Keratinocyte (primary cell): ENCODE measurements around the gene CENPP. TPM values are rescaled to one million over a fixed set of nuclear protein-coding genes. Genes with fewer than 3 reads are reported as not detected.

ENCODE experiments used
- DNase-seq: peaks from one replicate; pipeline ENCODE4 v3.0.0-alpha.2; 2011; ENCODE audit warnings: low read depth, missing footprints, low spot score
- FAIRE-seq: peaks from 2 replicates; lab custom pipeline; 2011; peaks lifted over from hg19 to GRCh38; lab: Jason Lieb, UNC
- H2AFZ ChIP-seq: 2 replicates; pipeline ENCODE4 v1.6.0; 2012; ENCODE audit warnings: low read length, control low read depth, inconsistent platforms; ENCODE audit not compliant: control insufficient read depth
- H3K27ac ChIP-seq: 2 replicates; pipeline ENCODE4 v1.5.1; 2011; ENCODE audit warnings: low read length; ENCODE audit not compliant: control insufficient read depth, insufficient read depth
- H3K27me3 ChIP-seq: 3 replicates; pipeline ENCODE4 v1.6.0; 2011; ENCODE audit warnings: low read length; ENCODE audit not compliant: control insufficient read depth, insufficient read depth; ENCODE audit errors: extremely low read depth
- H3K36me3 ChIP-seq, 2 experiments: 2 replicates in 1 of 2; 3 replicates in 1 of 2; pipeline ENCODE4 v1.5.1; 2011; ENCODE audit warnings: low read length in 2 of 2, mild to moderate bottlenecking in 1 of 2; ENCODE audit not compliant: control insufficient read depth in 2 of 2, insufficient read depth in 2 of 2; ENCODE audit errors: extremely low read depth in 1 of 2
- H3K4me1 ChIP-seq: 3 replicates; pipeline ENCODE4 v1.5.1; 2011; ENCODE audit warnings: low read length; ENCODE audit not compliant: control insufficient read depth, insufficient read depth; ENCODE audit errors: extremely low read depth
- H3K4me2 ChIP-seq: 3 replicates; pipeline ENCODE4 v1.6.0; 2011; ENCODE audit warnings: low read depth, low read length; ENCODE audit not compliant: control insufficient read depth, insufficient read depth; ENCODE audit errors: extremely low read depth
- H3K4me3 ChIP-seq, 3 experiments: fragments of 200-600 bp in 1 of 3; sonication (generic) in 1 of 3; 2 replicates in 2 of 3; 3 replicates in 1 of 3; pipeline ENCODE4 v1.5.1; 2011 to 2016; ENCODE audit warnings: low read length in 3 of 3, mild to moderate bottlenecking in 3 of 3, control low read depth in 2 of 3, inconsistent platforms in 1 of 3, low read depth in 1 of 3, mixed read lengths in 1 of 3, mixed run types in 1 of 3, moderate library complexity in 1 of 3; ENCODE audit not compliant: control insufficient read depth in 2 of 3, insufficient read depth in 2 of 3; ENCODE audit errors: extremely low read depth in 1 of 3
- H3K79me2 ChIP-seq: 2 replicates; pipeline ENCODE4 v1.6.0; 2012; ENCODE audit warnings: low read length; ENCODE audit not compliant: control insufficient read depth, insufficient read depth
- H3K9ac ChIP-seq: 3 replicates; pipeline ENCODE4 v1.6.0; 2011; ENCODE audit warnings: low read length; ENCODE audit not compliant: control insufficient read depth, insufficient read depth; ENCODE audit errors: extremely low read depth
- H3K9me1 ChIP-seq: 3 replicates; pipeline ENCODE4 v1.6.0; 2011; ENCODE audit warnings: low read length; ENCODE audit not compliant: control insufficient read depth, insufficient read depth; ENCODE audit errors: extremely low read depth
- H3K9me3 ChIP-seq: 2 replicates; pipeline ENCODE4 v1.5.1; 2012; ENCODE audit warnings: low read depth, low read length; ENCODE audit not compliant: control insufficient read depth
- H4K20me1 ChIP-seq: 3 replicates; pipeline ENCODE4 v1.6.0; 2011; ENCODE audit warnings: low read length; ENCODE audit not compliant: control insufficient read depth, insufficient read depth; ENCODE audit errors: extremely low read depth
- CTCF ChIP-seq, 3 experiments: IDR thresholded peaks in 1 of 3; conservative IDR thresholded peaks in 1 of 3; optimal IDR thresholded peaks in 1 of 3; 2 replicates in 2 of 3; 3 replicates in 1 of 3; pipeline versions ENCODE3 to v1.5.1; 2011; ENCODE audit warnings: low read length in 3 of 3, mild to moderate bottlenecking in 3 of 3, moderate library complexity in 2 of 3, control low read depth in 1 of 3, inconsistent platforms in 1 of 3; ENCODE audit not compliant: insufficient read depth in 2 of 3; ENCODE audit errors: extremely low read depth in 1 of 3
- EZH2 ChIP-seq: IDR thresholded peaks from one replicate; pipeline ENCODE4 v1.6.1; 2012; ENCODE audit warnings: inconsistent platforms, mild to moderate bottlenecking, low read length, moderate library complexity
- dilution Hi-C: fragments of 300-500 bp; cut with MboI; formaldehyde crosslinking; loops from one replicate; pipeline ENCODE4 v1.7.0; 2020; ENCODE audit warnings: low sequenced_read_pairs; ENCODE audit not compliant: extremely low pct_ligation_motif_present
- polyA plus RNA-seq, 5 experiments: library from polyadenylated mRNA; depleted of rRNA in 3 of 5; stranded (reverse) in 3 of 5; stranded (forward) in 1 of 5; unstranded in 1 of 5; fragments of >200 nt; gene quantifications; 1 replicate in 1 of 5; 2 replicates in 3 of 5; 3 replicates in 1 of 5; pipeline versions ENCODE4 v1.2.1 to v1.2.3, GENCODE V29; 2011 to 2012; ENCODE audit warnings: missing spikeins in 2 of 5, low read depth in 1 of 5, low replicate concordance in 1 of 5

The CENPP gene
- polyA plus RNA-seq, 1 donor (not counting 4 experiments of a cell fraction or from before 2014, with no cell fraction given), result 6.7 TPM

- FAIRE-seq (no peak), DNase-seq (peak; percentile 50)
- dilution Hi-C loops, result no loop called here
These were observed 29.9 kb upstream of the CENPP start for GRCh38 chr9:92295827-92296258.

GRCh38 chr9:92297611-92298010, 28.1 kb upstream of the CENPP start:
- no peak for DNase-seq
- no peak for FAIRE-seq
- TF ChIP-seq CTCF (optimal IDR thresholded peaks at IDR 0.05 in 1 of 3, IDR thresholded peaks at IDR 0.05 in 1 of 3, conservative IDR thresholded peaks at IDR 0.05 in 1 of 3; ENCODE audit: extremely low read depth in 1 of 3, insufficient read depth in 2 of 3, low read length in 3 of 3), result no peak
- no peak for TF ChIP-seq EZH2
- dilution Hi-C loops, result no loop called here
- Histone ChIP-seq H3K9me3 (no peaks in the 10 kb centered on the region), H3K9ac (no peak overlapping the region), H3K4me2 (no peak overlapping the region), H3K27me3 (no peaks in the 10 kb centered on the region), H3K4me1 (peaks cover 23% of the 10 kb centered on the region), H3K27ac (no peak overlapping the region), H3K36me3 (peaks cover 11 to 14% of the 10 kb centered on the region in 2 experiments), H3K79me2 (peaks cover 11% of the 10 kb centered on the region), H3K4me3 (no peak overlapping the region), H4K20me1 (no peaks in the 10 kb centered on the region), H3K9me1 (no peaks in the 10 kb centered on the region), H2AFZ (no peak overlapping the region)

More at GRCh38 chr9:92295827-92296258, 29.9 kb upstream of the CENPP start:
- Histone ChIP-seq H3K36me3 (peaks cover 11 to 12% of the 10 kb centered on the region in 2 experiments), H2AFZ (peak overlapping the region; percentile 24), H3K4me2 (peak overlapping the region; percentile 83), H3K9ac (peak overlapping the region; percentile 50), H3K79me2 (peaks cover 29% of the 10 kb centered on the region), H3K27ac (peak overlapping the region; percentile 93), H3K4me3 (no peak overlapping the region), H3K9me1 (no peaks in the 10 kb centered on the region), H3K9me3 (no peaks in the 10 kb centered on the region), H3K4me1 (peaks cover 40% of the 10 kb centered on the region), H4K20me1 (peaks cover 9% of the 10 kb centered on the region), H3K27me3 (no peaks in the 10 kb centered on the region)
- no peak for TF ChIP-seq CTCF (optimal IDR thresholded peaks at IDR 0.05 in 1 of 3, IDR thresholded peaks at IDR 0.05 in 1 of 3, conservative IDR thresholded peaks at IDR 0.05 in 1 of 3; ENCODE audit: extremely low read depth in 1 of 3, insufficient read depth in 2 of 3, low read length in 3 of 3)
